ENCODE results near the gene EFTUD2. TPM values are rescaled to one million over a fixed set of nuclear protein-coding genes. Genes with fewer than 3 reads are reported as not detected.

The EFTUD2 gene
- total and polyA plus RNA-seq, 2 of the 8 experiments (the other 6 are each of a cell fraction or from before 2014, with no cell fraction given): 118 to 195 TPM

DNA sequence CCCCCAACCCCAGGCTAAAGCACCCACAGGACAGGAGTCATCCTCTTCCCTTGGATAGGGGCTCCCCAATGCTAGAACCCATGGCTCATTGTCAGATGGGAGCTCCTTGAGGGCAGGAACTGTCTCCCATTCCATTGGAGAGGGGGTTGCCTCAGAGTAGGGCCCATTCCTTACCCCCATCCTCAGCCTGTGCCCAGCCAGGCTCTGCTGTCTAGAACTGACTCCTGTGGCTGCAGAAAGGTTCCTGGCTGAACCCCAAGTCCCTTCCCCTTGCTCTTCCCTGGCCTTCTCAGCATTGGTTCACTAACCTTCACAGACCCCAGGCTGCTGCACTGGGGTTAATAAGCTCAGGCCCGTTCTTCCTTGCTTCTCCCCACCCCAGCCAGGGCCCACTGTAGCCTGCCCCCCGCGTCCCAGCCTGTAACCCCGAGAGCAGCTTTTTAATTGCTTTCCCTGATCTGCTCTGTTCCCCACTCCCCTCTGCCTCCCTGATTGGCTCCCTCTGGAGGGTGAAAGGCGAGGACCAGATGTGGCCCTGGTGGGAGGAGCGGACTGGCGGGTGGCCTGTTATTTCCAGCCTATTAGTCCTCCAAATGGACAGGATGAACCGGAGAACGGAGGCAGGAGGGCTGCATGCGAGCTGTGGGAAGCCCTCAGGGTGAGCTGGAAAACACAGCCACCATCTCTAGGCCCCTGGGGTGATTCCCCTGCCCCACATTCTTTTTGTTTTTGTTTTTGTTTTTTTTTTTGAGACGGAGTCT lies 22.1 kb upstream of the EFTUD2 start:
- Histone ChIP-seq H3K9ac (replicated peaks in 1 of 4; ENCODE audit: extremely low read depth in 1 of 4, low read depth in 3 of 4, low read length in 3 of 4) (no peak overlapping the region), H4K5ac (ENCODE audit: insufficient read length, low read depth, low read length) (no peak overlapping the region), H3K9me3 (ENCODE audit: insufficient read depth in 2 of 2, low read depth in 1 of 2, low read length in 1 of 2) (no peaks in the 10 kb centered on the region), H2BK20ac (ENCODE audit: low read length) (peak overlapping the region; percentile 38; the same call in 1 of the 2 replicates), H2BK12ac (ENCODE audit: low read depth, low read length) (peak overlapping the region; percentile 12; the same call in 1 of the 2 replicates), H2BK5ac (ENCODE audit: low read depth, low read length) (no peak overlapping the region), H3K79me1 (ENCODE audit: low read depth, low read length) (no peaks in the 10 kb centered on the region), H3K36me3 (ENCODE audit: control insufficient read depth in 2 of 4, insufficient read depth in 4 of 4, low read length in 3 of 4) (peaks cover 0 to 5% (median 2%) of the 10 kb centered on the region in 4 experiments; a peak in 5 of 8 replicates), H3K27me3 (replicated peaks in 1 of 4; ENCODE audit: control insufficient read depth in 3 of 4, extremely low read depth in 1 of 4, insufficient read depth in 3 of 4, low read length in 3 of 4) (no peaks in the 10 kb centered on the region), H3K18ac (ENCODE audit: extremely low read depth, low read length) (peak overlapping the region; percentile 16; the same call in 1 of the 2 replicates), H4K20me1 (replicated peaks in 1 of 2; ENCODE audit: control insufficient read depth in 1 of 2, insufficient read depth in 2 of 2, low read length in 2 of 2) (no peaks in the 10 kb centered on the region), H3K4me3 (ENCODE audit: extremely low read depth in 1 of 4, insufficient read depth in 2 of 4, low read depth in 3 of 4, low read length in 4 of 4) (no peak overlapping the region), H3K14ac (ENCODE audit: insufficient read length) (no peak overlapping the region), H4K91ac (replicated peaks; ENCODE audit: insufficient read length, low read length) (no peak overlapping the region), H2BK120ac (replicated peaks; ENCODE audit: low read depth, low read length) (no peak overlapping the region), H3K4me2 (ENCODE audit: insufficient read depth in 1 of 2, low read depth in 2 of 2, low read length in 2 of 2) (peak overlapping the region; percentile 1 to 38; a peak in 2 of 4 replicates), H3K23me2 (ENCODE audit: low read depth, low read length) (no peaks in the 10 kb centered on the region; the same call in 1 of the 2 replicates), H3K56ac (replicated peaks; ENCODE audit: insufficient read length, low read depth, low read length) (no peak overlapping the region), H2AFZ (ENCODE audit: low read length) (0 out of 2 replicates have a peak overlapping the region, but pooled peaks have one; percentile 14), H3K79me2 (ENCODE audit: control insufficient read depth in 1 of 2, insufficient read depth in 2 of 2, low read length in 2 of 2) (no peaks in the 10 kb centered on the region), H2BK15ac (ENCODE audit: low read length) (peak overlapping the region; percentile 77; the same call in 1 of the 2 replicates), H2AK5ac (ENCODE audit: low read depth, low read length) (no peak overlapping the region; the same call in 1 of the 2 replicates), H3K23ac (ENCODE audit: insufficient read length) (no peak overlapping the region), H3K4ac (replicated peaks; ENCODE audit: insufficient read length, low read depth, low read length) (no peak overlapping the region), H3K4me1 (replicated peaks in 1 of 4; ENCODE audit: control insufficient read depth in 3 of 4, insufficient read depth in 4 of 4, low read length in 3 of 4) (peaks cover 6 to 15% (median 9%) of the 10 kb centered on the region in 4 experiments), H4K8ac (ENCODE audit: extremely low read depth, insufficient read depth, low read length) (no peak overlapping the region), H3K27ac (ENCODE audit: low read depth, low read length) (no peak overlapping the region)
- peak in 1 of 2 experiments; percentile 73 for DNase-seq (ENCODE audit: low read depth in 1 of 2, low spot score in 2 of 2)
- TF ChIP-seq TCF12 (IDR thresholded peaks at IDR 0.05; ENCODE audit: low read depth, low read length): no peak
- no peak for TF ChIP-seq SRF (IDR thresholded peaks at IDR 0.05; ENCODE audit: low read depth, low read length)
- TF ChIP-seq, protein P1, sequence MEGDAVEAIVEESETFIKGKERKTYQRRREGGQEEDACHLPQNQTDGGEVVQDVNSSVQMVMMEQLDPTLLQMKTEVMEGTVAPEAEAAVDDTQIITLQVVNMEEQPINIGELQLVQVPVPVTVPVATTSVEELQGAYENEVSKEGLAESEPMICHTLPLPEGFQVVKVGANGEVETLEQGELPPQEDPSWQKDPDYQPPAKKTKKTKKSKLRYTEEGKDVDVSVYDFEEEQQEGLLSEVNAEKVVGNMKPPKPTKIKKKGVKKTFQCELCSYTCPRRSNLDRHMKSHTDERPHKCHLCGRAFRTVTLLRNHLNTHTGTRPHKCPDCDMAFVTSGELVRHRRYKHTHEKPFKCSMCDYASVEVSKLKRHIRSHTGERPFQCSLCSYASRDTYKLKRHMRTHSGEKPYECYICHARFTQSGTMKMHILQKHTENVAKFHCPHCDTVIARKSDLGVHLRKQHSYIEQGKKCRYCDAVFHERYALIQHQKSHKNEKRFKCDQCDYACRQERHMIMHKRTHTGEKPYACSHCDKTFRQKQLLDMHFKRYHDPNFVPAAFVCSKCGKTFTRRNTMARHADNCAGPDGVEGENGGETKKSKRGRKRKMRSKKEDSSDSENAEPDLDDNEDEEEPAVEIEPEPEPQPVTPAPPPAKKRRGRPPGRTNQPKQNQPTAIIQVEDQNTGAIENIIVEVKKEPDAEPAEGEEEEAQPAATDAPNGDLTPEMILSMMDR (IDR thresholded peaks at IDR 0.05; ENCODE audit: control extremely low read depth in 1 of 3, insufficient read depth in 1 of 3, low read depth in 1 of 3, low read length in 3 of 3): peak in 1 of 3 experiments; percentile 7; a peak in 1 of 4 replicates
- TF ChIP-seq CBX5 (IDR thresholded peaks at IDR 0.05; ENCODE audit: low read depth, low read length): no peak
- no peak for TF ChIP-seq TAF7 (optimal IDR thresholded peaks at IDR 0.05; ENCODE audit: borderline replicate concordance, low read depth, low read length)
- TF ChIP-seq NRF1 (IDR thresholded peaks at IDR 0.05; ENCODE audit: low read depth, low read length): no peak
- ChIA-PET POLR2A (ENCODE audit: partially characterized antibody) (interaction anchor here (0.8 to 5.3 kb wide), 19 partner anchors 8 to 227 kb away, joined by 3 to 25 read pairs (median 5); partner anchors contain the start of genes ACBD4, EFTUD2 and HEXIM1), CTCF (ENCODE audit: partially characterized antibody) (interaction anchor here (0.7 to 13.0 kb wide), 41 partner anchors 8 to 277 kb away, joined by 3 to 243 read pairs (median 6); partner anchors contain the start of genes ACBD4 and C1QL1)
- 46% methylated on average over 11 of the region's 11 CpGs; no CpG with 5 or more reads in 1 of the 2 experiments for WGBS, 2 experiments (ENCODE audit: extremely low coverage in 1 of 2, insufficient coverage in 1 of 2, insufficient read length in 1 of 2, insufficient replicate concordance in 2 of 2, low coverage in 1 of 2, low lambda C conversion rate in 2 of 2, missing lambda C conversion rate in 1 of 2)
- FAIRE-seq: no peak
